HL-60/S4 treated with phorbol 12-myristate 13-acetate at 8.2 ng/mL for 4 days and 3 days (cell line): ENCODE data around the gene GTF2I.
"Not testable (repeated sequence)": the region's sequence is repeated elsewhere in the genome, so short reads cannot be mapped to it uniquely, and the experiment has no call there.

Experiments
- in situ Hi-C: fragments of 300-500 bp; cut with MboI; formaldehyde crosslinking; loops from 2 replicates; pipeline ENCODE4 v1.15.0; 2022; ENCODE audit warnings: low sequenced_read_pairs

Gene GTF2I

GRCh38 chr7:74657692-74658177 is at the start of gene GTF2I:
Gene GTF2I (plus strand): TSS chr7:74657718. CDS start chr7:74689129, 31,411 bp downstream.
- in situ Hi-C loops, result no loop called here

DNA sequence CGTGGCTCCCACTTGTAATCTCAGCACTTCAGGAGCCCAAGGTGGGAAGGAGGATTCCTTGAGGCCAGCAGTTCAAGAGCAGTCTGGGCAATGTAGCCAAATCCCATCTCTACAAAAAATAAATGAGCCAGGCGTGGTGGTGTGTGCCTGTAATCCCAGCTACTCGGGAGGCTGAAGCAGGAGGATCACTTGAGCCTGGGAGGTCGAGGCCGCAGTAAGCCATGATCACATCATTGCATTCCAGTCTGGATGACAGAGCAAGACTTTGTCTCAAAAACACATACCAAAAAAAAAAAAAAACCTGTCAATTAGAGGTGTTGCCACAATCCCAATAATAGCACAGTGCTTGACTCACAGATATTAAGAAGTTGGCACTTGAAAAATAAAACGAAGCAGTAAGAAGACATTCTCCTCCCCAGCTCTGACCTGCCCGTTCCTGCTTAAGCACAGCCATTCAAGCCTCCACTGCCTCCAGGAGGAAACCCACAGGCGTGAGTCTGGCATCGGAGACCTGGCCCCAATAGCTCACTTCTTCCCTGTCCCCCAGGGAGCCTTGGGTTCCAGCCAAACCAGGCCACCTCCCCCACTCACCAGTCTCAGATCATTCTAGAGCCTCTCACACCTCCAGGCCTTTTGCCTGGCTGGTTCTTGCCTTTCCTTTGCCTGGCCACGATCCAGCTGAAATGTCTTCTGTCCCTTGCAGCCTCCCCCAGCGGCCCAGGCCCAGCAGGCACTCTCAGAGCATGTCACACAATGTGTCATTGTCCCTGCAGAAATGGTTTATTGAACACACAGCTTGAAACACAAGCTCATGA is 45.3 kb upstream of the GTF2I start:
- in situ Hi-C loops, result no loop called here

DNA sequence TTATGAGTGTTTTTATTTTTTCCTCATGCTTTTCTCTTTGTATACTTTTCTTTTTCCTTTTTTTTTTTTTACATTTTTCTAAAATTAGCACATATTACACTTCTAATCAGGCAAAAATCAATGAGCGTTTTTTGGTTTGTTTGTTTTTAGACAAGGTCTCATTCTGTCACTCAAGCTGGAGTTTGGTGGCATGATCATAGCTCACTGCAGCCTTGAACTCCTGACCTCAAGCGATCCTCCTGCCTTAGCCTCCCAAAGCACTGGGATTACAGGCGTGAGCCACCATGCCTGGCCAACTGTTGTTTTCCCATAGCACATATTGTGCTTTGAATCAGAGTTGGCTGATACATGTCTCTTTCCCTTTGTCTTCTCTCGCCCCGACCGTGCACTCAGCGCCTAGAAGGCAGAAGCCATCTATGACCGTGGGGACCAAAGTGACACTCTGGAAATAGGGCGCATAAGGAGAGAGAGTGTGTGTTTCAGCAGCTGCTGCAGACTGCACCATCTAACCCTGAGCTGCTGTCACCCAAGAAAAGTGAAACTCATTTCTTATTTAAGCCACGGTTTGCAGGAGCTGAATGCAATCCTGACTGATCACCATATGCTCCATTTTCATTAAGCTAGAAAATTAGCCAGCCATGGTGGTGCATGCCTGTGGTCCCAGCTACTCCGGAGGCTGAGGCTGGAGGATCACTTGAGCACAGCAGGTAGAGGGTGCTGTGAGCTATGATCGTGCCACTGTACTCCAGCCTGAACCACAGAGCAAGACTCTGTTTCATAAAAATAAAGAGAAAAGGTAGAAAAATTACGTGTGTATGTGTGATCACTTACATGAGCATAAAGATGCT is 41.4 kb upstream of the GTF2I start:
- in situ Hi-C loops, result no loop called here

DNA sequence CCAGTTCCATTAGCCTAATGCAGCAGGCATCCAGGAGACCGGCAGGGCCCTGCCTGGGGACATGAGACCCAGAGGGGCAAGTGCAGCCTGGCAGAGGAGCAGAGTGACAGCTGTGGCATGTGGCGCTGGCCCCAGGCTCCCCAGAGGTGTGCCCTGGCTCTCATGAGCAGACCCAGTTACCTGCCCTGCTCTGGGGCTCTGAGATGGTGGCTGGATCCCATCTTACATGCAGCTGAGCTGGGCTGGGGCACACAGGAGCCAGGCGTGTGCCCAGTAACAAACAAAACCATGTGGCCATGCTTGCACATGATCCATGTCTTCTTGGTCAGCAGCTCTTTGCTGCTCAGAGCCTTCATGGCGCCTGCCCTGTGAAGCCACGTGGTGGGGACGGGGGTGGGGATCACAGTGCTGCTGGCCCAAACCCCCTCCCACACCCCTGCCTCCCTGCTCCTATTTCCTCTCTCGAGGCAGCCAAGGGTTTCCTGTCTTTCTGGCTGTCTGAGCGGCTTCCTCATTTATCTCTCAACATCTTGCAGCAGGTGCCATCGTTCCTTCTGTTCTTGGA is 40.3 kb upstream of the GTF2I start:
- in situ Hi-C loops, result no loop called here

DNA sequence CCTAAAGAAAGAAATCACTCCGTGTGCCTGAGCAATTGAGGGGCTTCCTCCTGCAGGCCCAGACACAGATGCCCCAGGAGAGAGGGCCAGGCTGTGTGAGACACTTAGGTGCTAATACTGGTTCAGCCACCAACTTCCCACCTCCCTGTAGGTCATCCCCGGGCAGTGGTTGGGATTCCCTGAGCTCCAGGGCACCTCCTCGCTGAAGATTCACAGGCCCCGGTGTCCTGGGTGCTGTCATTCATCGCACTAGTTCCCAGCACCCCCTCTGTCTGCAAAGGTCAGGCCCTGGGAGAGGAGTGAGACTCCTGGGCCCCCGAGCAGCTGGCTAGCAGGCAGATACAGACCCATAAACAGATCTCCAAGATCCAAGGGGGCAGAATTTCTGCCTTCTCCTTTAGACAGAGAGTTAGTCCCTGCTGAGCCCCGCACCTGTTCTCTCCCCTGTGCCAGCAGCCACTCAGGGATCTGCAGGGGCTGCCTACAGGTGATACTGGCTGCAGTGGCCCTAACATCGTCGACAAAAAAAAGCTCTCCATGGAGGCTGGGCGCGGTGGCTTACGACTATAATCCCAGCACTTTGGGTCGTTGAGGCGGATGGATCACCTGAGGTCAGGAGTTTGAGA is 38.2 kb upstream of the GTF2I start:
- in situ Hi-C loops, result no loop called here

GRCh38 chr7:74622228-74622749 is 35.2 kb upstream of the GTF2I start:
- in situ Hi-C loops, result no loop called here

GRCh38 chr7:74623135-74623534 is 34.4 kb upstream of the GTF2I start:
- in situ Hi-C loops, result no loop called here

DNA sequence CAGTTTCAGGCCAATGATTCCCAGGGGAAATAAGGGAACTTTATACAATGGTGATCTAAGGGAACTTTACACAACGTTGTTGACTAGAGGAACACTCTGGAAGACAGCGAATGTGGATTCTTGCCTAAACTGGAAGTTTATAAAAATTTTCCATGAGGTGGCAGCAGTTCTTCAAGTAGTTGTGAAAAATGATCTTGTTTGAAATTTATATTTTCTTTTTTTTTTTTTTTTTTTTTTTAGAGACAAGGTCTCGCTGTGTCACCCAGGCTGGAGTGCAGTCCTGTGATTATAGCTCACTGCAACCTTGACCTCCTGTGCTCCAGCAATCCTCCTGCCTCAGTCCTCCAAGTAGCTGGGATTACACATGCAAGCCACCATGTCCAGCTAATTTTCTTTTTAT is 32.1 kb upstream of the GTF2I start:
- in situ Hi-C loops, result no loop called here

DNA sequence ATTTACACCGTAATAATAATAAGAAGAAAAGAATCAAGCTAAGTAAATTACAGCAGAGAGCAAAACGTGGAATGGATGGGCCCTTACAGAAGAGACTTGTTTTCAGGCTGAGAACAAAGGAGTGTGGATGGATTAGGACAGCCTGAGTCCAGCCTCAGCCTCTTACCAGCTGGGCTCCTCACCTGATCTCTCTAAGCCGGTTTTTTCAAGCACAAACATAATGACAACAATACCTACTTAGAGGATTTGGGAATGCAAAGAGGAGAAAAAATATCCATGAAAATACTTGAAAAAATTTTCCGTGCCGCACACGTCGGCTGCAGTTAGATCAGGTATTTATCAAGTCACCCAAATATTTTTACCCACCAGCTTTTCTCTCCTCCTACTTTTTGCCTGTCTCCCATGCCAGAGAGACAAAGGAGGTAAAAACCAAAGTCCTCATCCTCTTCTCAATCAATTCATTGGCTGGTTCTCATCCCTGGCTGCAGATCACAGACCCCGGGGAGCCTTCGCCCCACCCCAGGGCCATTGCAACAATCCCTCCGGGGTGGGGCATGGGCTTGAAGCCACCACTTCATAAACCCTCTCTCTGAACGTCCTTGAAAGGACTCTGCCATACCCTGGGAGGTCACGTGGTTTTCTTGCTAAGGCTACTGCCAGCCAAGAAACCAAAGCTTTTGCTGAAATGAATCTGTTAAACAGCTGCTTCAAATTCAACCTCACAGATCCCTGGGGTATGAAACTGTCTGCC is 29.7 kb upstream of the GTF2I start:
- in situ Hi-C loops, result no loop called here

DNA sequence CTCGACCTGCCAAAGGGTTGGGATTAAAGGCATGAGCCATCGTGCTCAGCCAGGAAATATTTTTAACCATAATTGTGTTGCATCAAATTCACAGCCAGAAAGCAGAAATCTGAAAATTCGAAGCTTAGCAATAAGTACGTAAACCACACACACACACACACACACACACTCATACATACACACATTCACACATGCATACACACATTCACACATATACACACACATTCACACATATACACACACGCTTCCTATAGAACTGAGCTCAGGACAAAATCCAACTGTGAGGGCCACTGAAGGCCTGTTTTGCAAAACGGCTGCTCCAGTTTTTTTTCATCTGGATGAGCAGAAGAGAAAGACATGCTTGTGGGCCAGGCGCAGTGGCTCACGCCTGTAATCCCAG is 25.0 kb upstream of the GTF2I start:
- in situ Hi-C loops, result no loop called here

DNA sequence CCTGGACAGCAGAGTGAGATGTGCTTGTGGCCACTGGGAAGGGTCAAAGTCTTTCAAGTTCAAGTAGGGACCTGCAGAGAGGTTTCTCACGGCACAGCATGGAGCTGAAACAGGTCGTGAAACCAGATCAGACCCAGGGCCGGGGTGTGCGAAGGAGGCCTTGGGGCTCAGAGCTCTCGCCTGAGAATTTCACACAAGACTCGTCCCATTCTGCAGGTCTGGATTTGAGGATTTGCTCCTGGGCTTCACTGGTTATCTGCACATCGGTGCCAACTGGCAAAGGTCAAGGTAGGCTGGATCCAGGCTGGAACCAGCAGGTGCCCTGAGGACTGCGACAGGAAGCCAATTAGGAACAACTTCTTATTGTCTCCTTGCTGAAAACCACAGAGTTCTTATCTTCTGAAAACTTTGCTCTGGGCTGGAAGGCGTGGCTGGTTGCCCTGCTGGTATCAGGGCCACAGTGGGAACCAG is 24.0 kb upstream of the GTF2I start:
- in situ Hi-C loops, result no loop called here

DNA sequence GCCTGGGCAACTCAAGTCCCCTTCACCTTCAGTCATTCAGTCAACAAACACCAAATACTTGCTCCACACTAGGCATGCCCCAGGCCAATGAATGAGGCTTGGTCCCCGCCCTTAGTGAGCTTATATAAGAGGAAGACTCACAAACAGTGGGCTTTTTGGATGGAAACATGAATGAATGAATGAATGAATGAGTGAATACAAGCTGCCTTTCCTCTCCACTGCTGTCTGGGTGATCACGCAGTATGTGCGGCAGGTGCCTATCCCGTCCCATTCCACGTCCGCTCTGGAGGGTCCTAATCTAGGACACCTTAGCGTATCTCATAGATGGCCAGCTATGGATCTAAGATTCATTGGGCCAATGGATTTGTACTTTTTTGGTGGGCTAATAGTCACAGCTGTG is 19.8 kb upstream of the GTF2I start:
- in situ Hi-C loops, result no loop called here

- in situ Hi-C loops, result not testable (repeated sequence)
These were observed 7.5 kb upstream of the GTF2I start for GRCh38 chr7:74650055-74650454.

DNA sequence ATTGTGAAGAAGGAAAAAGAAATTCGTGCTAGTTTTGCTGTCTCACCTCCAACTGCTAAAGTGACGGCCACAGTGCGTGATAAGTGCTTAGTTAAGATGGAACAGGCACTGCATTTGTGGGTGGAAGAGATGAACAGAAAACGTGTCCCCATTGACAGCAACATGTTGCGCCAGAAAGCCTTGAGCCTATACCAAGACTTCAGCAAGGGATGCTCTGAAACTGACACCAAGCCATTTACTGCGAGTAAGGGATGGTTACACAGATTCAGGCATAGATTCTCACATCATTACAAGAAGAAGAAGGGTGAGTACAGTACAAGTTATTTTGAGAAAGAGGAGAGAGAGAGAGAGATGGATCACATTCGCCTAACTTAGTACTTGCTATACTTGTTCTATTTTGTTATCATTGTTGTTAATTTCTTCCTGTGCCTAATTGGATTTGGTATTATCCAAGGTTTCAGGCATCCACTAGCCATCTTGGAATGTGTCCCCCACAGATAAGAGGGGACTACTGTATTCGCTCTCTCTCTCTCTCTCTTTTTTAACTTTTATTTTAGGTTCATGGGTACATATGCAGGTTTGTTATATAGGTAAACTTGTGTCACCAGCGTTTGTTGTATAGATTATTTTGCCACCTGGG is 6.9 kb upstream of the GTF2I start:
- in situ Hi-C loops, result not testable (repeated sequence)

DNA sequence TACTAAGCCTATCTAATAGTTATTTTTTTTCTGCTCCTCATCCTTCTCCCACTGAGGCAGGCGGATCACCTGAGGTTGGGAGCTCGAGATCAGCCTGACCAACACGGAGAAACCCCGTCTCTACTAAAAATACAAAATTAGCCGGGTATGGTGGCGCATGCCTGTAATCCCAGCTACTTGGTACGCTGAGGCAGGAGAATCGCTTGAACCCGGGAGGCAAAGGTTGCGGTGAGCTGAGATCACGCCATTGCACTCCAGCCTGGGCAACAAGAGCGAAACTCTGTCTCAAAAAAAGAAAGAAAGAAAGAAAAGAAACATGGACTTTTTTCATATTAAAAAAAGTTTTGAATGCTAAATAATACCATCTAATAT is 6.4 kb upstream of the GTF2I start:
- in situ Hi-C loops, result not testable (repeated sequence)

DNA sequence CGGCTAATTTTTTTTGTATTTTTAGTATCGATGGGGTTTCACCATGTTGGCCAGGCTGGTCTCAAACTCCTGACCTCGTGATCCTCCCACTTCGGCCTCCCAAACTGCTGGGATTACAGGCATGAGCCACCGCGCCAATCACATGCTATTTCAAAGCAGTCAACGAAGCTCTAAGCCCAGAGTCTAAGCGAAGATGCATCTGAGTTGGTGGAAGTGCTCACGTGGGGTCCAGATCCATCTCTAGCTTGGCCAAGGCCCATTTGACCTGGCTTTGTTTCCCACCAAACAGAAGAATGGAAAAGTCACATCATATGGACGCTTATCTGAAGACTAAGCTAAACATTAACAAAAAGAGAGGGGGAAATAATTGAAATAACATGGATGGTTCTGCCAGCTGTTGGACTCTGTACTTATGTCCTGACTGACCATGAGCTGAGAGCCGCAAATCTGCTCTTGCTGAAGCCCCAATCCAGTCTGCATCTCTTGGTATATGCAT is 3.8 kb upstream of the GTF2I start:
- in situ Hi-C loops, result no loop called here

DNA sequence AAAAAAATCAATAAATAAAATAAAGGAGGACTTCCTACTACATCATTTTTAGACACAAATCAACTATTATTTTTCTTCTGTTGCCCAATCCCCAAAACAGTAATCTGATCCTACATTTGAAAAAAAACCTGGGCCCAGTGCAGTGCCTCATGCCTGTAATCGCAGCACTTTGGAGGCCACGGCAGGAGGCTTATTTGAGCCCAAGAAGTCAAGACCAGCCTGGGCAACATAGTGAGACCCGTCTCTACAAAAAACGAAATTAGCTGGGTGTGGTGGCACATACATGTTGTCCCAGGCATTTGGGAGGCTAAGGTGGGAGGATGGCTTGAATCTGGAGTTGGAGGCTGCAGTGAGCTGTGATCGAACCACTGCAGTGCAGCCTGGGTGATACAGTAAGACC is 2.7 kb upstream of the GTF2I start:
- in situ Hi-C loops, result no loop called here

- in situ Hi-C loops, result no loop called here
These were observed 2.2 kb upstream of the GTF2I start for GRCh38 chr7:74655324-74655723.

DNA sequence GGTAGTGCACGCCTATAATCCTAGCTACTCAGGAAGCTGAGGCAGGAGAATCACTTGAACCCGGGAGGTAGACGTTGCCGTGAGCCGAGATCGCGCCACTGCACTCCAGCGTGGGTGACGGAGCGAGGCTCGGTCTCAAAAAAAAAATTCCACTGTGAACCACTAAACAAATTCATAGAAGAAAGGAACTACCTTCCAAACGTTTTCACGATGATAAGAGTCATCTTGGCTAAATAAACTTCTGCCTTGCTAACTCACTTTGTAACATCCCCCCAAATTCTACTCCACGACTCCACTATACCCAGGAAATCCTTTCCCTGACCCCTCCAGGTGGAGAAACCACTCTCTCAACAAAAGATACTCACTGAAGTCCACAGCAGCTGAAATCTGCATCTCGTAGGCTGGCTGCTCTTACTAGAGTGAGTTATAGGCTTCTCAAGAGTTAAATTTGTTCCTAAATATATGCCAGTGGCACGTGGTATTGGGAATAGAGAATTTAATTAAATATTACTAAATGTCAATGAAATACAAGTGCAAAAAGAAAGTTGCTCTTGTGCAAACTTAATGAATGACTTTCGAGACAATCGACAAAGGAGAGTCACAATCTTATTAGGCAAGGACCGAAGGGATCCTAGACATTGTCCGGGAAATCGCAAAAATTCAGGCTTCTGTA is 1.6 kb upstream of the GTF2I start:
- in situ Hi-C loops, result no loop called here
